ENCODE results near the gene CLRN3.

CLRN3 gene

DNA sequence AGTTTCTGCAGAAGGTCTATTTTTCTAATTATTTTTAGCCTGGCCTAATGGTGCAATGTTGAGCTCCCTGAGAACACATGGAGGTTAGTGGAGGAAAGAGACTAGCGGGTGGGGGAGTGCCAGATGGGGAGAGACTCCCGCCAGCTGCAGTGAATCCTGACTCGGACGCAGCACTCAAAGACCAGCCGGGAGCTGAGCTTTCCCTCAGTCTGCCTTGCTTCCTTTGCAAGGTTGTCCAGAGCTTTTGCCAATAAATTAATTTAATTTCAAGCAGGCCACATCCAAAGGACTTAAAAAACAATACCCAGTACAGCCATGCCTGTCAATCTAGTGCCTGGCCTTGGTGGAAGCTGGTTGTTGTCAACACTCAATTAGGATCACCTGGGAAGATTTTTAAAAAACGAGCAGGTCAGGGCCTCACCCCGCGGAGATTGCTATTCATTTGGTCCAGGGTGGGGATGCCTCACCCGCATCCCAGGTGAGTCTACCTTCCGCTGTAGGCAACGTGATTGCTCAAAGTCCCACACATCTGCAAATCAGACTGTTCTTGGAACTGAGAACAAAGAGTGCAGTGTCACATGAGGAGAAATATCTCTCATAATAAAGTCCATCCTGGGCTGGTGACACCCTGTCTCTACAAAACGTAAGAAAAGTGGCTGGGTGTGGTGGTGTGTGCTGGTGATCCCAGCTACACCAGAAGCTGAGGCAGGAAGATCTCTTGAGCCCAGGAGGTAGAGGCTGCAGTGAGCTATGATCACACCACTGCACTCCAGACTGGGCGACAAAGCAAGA is 4.0 kb downstream of the CLRN3 start:
- DNase-seq (ENCODE audit: low read depth) = no peak
- no peak overlapping the region for H3K4me3 ChIP-seq (ENCODE audit: low read length)
- TF ChIP-seq, protein P1, sequence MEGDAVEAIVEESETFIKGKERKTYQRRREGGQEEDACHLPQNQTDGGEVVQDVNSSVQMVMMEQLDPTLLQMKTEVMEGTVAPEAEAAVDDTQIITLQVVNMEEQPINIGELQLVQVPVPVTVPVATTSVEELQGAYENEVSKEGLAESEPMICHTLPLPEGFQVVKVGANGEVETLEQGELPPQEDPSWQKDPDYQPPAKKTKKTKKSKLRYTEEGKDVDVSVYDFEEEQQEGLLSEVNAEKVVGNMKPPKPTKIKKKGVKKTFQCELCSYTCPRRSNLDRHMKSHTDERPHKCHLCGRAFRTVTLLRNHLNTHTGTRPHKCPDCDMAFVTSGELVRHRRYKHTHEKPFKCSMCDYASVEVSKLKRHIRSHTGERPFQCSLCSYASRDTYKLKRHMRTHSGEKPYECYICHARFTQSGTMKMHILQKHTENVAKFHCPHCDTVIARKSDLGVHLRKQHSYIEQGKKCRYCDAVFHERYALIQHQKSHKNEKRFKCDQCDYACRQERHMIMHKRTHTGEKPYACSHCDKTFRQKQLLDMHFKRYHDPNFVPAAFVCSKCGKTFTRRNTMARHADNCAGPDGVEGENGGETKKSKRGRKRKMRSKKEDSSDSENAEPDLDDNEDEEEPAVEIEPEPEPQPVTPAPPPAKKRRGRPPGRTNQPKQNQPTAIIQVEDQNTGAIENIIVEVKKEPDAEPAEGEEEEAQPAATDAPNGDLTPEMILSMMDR (IDR thresholded peaks at IDR 0.05; ENCODE audit: insufficient read depth, low read depth, low read length, missing control alignments) = no peak

DNA sequence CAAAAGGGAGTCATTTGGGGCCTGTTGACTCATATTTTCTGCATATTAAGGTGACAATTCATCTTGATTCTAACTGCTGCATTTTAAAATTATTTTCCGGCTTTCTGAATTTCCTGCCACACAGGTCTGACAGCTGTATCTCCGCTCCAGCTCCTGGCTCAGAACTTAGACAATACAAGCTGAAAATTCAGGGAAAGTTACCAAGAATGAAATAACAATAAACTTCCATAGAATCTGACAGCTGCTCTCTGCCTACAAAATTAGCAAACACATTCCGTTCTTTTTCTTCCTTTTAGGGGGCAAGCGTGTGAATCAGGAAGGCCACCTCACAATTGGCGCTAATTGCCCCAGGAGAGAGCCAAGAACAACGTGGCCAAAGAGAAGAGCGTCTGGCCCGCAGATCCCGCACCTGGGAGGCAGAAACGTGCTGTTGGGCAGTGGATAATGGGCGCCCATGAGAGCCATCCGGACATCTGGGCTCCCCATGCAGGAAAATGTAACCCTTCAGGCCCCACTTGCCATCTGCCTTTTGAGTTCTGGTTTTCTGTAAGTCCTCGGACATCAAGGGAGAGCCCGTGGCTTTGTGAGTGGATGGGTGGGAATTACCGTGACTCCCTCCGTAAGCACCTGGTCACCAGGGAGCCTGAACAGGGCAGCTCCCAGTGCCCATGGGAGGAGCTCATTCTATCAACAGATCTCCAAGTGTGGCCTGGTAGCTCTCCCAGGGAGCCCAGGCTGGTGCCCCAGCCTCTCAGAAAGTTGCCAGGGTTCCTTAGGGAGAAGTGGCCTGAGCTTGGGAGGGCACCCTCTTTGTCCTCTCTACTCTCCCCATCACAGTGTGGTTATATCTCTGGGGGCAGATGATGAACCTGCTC is 5.0 kb downstream of the CLRN3 start:
- no peak for DNase-seq (ENCODE audit: low read depth)
- TF ChIP-seq, protein P1 (IDR thresholded peaks at IDR 0.05; ENCODE audit: insufficient read depth, low read depth, low read length, missing control alignments) = no peak
- H3K4me3 ChIP-seq (ENCODE audit: low read length) = no peak overlapping the region

DNA sequence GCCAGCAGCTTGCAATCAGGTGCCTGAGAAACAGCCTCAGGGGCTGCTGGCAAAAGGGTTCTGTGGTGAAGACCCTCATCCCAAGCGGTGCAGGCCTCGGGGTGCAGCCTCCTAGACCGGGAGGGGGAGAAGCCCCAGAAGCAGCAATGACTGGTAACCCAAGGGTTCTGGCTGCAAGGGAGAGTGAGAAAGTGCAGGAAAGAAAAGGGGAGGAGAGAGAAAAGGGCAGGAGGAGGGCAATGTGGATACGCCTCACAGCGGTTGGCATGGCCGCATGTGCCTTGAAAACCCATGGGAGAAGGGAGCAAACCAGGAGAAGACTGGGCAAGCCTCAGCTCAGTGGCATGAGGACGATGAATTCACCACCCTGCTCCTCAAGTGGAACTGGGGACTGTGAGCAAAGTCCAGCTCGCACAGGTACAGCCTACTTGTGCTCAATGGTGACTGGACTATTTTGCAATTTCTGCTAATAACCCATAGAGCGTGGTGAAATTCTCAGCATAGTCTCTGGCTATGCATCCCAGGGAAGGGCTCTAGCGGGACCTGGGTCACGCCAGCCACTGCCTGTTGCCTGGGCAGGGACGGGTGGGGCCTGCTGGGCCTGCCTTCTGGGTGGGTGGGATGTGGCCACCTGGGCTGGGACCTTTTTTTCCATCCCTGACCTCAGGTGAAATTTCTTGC is 6.2 kb downstream of the CLRN3 start:
- TF ChIP-seq, protein P1 (IDR thresholded peaks at IDR 0.05; ENCODE audit: insufficient read depth, low read depth, low read length, missing control alignments) = no peak
- no peak overlapping the region for H3K4me3 ChIP-seq (ENCODE audit: low read length)
- no peak for DNase-seq (ENCODE audit: low read depth)

DNA sequence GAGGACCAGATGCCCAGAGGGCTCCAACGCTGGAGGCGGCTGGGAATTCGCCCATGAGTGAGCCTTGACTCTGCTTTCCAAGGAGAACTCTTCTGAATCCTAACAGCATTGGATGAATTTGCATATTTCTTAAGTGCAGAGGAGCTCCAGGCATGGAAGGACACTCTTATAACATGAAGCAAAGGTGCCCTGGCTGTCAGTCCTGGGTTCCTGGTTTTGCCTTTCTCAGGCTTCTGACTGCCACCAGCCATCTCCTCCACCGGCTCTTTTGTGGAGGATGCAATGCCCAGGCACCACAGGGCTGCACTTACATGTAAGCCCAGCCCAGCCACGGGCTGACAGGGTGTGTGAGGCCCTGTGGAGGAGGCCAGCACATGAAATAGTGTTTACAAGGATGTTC is 8.2 kb downstream of the CLRN3 start:
- TF ChIP-seq, protein P1 (IDR thresholded peaks at IDR 0.05; ENCODE audit: insufficient read depth, low read depth, low read length, missing control alignments) = no peak
- no peak for DNase-seq (ENCODE audit: low read depth)
- H3K4me3 ChIP-seq (ENCODE audit: low read length) = no peak overlapping the region

DNA sequence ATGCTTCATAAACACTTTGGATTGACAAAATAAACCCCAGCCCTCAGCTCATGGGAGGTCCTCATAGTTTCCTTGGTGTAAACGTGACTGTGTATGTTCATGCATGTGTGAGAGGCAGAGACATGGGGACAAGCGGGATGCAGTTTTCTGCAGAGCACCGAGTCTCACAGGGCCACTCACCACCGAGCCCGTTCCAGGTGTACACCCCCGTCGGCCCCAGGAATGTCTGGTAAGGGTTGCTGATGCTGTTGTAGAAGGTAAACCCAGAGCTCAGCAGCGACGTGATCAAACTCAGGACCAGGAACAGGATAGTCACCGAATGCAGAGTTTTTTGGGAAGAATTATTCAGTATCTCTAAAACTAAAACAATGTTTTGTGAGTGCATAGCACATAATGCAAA is 9.2 kb downstream of the CLRN3 start:
- TF ChIP-seq, protein P1 (IDR thresholded peaks at IDR 0.05; ENCODE audit: insufficient read depth, low read depth, low read length, missing control alignments) = no peak
- DNase-seq (ENCODE audit: low read depth) = no peak
- H3K4me3 ChIP-seq (ENCODE audit: low read length) = no peak overlapping the region

DNA sequence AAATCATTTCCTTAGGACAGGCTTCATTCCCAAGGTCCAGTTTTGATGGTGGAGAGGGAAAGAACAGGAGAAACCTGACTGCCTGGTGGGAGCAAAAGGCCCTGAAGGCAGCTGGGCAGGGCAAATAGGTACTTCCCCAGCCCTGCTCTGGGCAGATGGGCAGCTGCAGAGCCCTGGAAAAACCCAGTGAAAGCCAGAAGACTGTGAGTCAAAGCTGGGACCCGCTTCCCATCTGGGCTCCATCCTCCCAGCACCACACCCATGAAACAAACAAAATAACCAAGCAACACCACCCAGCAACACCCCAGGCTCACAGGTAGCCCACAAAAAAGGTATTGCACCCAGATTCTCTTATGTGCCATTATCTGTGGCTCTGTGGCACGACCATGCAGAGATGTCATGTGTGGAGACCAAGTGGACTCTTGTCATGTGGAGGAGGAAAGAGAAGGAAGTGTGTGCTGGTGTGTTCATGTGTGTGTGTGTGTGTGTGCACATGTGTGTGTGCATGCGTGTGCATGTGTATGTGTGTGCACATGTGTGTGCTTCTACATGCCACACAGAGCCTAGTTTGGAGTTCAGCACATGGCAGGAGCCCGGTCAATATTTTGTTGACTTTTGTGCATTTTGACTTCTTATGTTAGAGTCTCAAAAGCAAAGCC is 9.8 kb downstream of the CLRN3 start:
- no peak overlapping the region for H3K4me3 ChIP-seq (ENCODE audit: low read length)
- peak; percentile 45 for DNase-seq (ENCODE audit: low read depth)
- TF ChIP-seq, protein P1 (IDR thresholded peaks at IDR 0.05; ENCODE audit: insufficient read depth, low read depth, low read length, missing control alignments) = no peak
